Measurements from ENCODE around the gene SEMA3B. TPM values are rescaled to one million over a fixed set of nuclear protein-coding genes. Genes with fewer than 3 reads are reported as not detected.

Gene SEMA3B
- total RNA-seq, 1 donor from 2014 or later, result 19.8 TPM

DNA sequence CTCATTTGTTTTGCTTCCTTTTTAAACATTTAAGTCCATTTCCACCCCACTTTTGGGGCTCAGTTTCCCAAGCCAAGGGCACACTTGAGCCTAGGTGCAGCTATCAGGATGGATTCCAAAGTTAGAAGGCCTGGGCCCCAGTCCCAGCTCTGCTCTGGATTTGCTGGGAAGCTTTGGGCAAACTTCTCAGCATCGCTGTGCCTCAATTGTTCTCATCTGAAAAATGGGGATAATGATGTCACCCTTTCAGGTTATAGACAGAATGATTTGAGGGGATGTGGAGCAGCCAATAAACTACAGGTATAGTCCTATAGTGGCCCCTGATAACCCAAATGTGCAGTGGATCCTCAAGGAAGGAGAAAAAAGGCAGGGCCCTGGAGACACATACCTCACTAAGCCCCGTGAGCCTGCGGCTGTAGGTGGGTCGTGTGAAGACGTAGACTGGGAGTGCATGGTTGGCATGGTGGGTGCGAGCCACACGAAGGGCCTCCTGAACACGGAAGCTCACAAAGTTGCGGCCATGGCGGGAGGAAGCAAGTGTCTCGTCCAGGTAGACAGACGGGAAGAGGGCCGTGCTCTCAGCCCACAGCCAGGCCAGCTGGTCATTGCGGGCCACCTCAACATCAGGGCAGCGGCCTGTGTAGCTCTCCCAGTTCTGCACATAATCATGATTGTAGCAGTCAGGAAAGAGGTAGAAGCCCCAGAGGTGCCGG lies 50.4 kb downstream of the SEMA3B start:
- ATAC-seq (no peak), DNase-seq (ENCODE audit: missing footprints) (peak; percentile 64)
- intact Hi-C loops (cut with DNase I), result no loop called here

DNA sequence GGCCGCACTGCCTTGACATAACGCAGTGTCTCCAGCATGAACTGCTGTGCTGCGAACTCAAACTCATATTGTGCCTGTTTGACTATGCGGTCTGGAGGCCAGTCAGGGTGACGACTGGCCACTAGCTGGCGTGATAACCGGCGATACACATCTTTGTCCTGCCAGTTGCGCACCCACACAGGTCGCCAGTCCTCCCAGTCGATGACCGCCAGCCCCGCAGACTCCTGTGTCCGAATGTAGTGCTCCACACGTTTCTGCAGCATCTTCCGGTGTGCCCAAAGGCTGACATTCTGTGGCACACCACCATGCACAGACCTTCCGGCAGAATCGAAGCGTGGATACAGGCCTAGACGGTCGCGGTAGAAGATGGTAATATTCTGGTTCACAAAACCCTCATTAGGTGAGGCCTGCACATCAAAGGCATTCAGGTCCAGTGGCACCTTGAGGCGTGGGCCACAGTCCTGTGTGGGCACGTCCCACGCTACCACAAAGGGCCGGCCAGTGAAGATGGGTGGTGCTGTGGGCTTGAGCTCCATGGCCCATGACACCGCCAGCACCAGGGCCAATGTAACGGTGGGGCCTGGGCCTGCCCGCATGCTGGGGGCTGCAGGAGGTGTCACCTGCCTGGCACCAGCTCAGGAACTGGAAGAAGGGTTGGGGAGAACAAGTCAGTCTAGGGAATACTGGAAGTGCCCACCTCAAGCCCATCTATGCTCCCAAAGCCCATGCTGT lies 51.1 kb downstream of the SEMA3B start:
- peak; percentile 18 for DNase-seq (ENCODE audit: missing footprints)

DNA sequence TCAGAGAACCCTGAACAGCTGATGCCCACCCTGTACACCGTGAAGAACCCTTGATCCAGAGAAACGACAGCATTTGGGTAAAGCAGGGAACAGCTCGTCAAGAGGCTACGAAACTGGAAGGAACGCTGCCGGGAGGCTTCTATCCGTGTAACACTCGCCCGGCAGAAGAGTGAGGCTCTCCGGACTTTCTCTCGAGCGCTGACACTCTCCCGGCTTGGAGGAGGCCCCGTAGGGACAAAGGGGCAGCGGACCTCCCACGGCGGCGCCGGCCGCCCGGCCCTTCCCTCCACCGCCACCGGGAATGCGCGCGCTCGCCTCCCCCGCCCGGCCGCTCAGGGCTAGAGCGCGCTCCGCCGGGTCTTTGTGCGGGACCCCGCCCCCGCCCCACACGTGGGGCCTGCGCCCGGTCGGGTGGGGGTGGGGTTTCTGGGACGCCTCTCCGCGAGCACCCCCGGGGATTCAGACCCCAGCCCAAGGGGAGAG lies 51.9 kb downstream of the SEMA3B start:
- intact Hi-C loops (cut with DNase I), result loop anchor here (1.0 kb wide), 2 partner anchors 18 to 22 kb away; partner anchors contain the start of genes HYAL1, HYAL3 and NAA80
- ATAC-seq (peak; percentile 73), DNase-seq (ENCODE audit: missing footprints) (peak; percentile 91)

More for the DNA sequence above, 51.1 kb downstream of the SEMA3B start:
- ATAC-seq, result no peak
- intact Hi-C loops (cut with DNase I), result no loop called here

DNA sequence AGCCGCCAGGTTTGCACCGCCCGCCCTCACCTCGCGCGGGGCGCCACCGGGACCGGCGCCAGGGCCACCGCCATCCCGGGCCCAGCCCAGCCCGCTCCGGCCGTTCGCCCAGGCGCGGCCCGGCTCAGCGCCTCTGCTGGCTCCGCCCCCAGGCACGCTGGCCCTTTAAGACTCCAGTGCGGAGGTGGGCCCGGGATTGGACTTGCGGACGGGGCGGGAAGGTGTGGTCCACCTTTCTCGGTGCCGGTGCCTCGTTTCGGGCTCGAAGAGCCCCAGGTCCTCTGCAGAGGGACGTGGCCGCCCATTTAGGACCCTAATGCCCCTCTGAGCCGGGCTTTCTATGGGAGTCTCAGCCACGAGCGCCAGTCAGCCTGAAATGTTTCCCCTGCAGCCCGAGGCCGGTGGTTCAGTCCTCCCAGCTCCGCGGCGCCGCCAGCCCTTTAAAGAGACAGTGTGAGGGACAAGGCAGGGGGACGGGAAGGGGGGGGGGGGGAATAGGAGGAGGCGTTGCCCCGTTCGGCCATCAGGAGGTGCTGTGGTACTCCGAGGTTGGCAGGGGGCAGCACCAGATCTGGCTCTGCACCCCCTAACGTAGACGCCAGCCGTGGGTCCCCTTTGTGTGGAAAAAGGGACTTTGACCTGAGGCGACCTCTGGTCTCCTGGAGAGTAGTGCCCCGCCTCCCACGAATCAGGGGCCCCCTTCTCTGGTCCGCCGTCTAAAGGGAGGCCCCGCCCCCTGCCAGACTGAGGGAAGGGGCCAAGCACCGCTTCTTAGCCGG lies 52.6 kb downstream of the SEMA3B start:
- intact Hi-C loops (cut with DNase I), result loop anchor here (1.0 kb wide), 2 partner anchors 18 to 22 kb away; partner anchors contain the start of genes HYAL1, HYAL3 and NAA80
- peak; percentile 84 for ATAC-seq

DNA sequence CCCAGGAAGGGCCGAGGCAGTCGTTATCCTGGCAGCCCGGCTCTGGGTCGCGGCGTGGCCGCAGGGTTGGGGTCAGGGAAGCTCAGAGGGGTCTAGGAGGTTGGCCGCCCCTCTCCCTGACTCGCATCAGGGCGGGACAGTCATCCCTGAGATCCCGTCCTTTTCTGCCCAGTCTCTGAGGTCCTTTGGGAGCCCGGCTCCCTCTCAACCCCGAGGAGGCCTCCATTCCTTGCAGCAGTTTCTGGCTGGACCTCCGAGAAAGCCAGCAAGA lies 53.1 kb downstream of the SEMA3B start:
- no peak for DNase-seq (ENCODE audit: missing footprints)
- intact Hi-C loops (cut with DNase I), result no loop called here
- ATAC-seq, result no peak

More for the DNA sequence above, 52.6 kb downstream of the SEMA3B start:
- peak; percentile 96 for DNase-seq (ENCODE audit: missing footprints)

DNA sequence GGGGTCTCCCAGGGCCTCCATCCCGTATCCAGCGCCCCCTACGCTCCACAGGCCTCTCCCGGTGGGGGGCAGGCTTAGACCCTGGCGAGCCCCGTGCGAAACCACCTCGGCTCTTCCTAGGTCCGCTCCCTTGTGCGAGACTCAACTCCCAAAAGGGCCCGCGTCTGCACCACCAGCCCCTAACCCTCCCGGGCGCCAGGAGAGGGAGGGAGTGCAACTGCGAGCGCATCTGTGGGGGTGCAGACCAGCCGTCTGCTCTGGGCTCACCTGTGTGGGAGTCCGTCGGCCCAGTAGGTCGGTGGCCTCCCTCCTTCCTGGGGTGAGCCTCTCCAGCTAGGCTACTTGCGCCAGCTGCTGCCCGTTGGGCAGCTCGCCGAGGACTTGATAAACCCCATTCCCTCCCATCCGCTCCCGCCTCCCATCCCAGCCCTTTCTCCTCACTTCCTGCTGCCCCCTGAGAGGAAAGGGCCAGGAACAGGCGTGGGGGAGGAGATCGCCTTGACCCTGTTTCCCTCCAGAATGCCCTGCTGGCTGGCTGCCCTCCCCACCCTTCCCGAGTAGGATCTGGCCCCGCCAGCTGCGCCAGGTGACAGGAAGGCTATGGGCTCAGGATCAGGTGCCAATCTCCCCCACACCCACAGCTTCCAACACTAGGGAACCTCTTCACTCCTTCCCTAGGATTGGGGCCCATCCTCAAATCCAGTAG lies 53.6 kb downstream of the SEMA3B start, which contains the start of gene HYAL2:
HYAL2 (minus strand) TSS at position 360 of the 706 bp plus-strand sequence. CDS start 2,256 bp downstream, outside the sequence.
- peak; percentile 81 for DNase-seq (ENCODE audit: missing footprints)
- no peak for ATAC-seq
- intact Hi-C loops (cut with DNase I), result no loop called here

DNA sequence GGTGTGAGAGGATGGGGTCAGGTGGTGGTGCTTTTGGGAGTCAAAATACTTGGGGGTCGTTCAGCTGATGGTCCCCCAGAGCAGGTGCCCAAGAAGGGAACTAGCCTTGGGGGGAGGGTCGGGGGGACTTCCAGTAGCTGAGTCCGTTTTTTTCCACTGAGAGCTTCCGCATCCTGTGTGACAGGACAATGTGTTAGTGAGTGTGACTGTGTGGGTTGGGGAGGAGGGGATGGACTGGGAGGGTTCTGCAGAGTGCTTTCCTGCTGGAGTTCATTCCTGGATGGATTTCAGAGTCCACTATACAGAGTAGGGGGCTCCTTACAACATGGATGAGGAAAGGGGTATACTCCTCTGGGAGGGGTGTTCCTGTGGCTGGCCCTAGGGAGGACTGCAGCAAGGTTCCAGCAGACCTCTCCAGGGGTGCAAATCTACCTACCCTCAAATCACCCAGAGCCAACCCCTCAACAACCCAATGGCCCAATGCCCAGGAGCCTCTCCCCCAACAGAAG lies 54.2 kb downstream of the SEMA3B start:
- DNase-seq (ENCODE audit: missing footprints), result peak; percentile 69
- ATAC-seq, result no peak
- intact Hi-C loops (cut with DNase I), result no loop called here

DNA sequence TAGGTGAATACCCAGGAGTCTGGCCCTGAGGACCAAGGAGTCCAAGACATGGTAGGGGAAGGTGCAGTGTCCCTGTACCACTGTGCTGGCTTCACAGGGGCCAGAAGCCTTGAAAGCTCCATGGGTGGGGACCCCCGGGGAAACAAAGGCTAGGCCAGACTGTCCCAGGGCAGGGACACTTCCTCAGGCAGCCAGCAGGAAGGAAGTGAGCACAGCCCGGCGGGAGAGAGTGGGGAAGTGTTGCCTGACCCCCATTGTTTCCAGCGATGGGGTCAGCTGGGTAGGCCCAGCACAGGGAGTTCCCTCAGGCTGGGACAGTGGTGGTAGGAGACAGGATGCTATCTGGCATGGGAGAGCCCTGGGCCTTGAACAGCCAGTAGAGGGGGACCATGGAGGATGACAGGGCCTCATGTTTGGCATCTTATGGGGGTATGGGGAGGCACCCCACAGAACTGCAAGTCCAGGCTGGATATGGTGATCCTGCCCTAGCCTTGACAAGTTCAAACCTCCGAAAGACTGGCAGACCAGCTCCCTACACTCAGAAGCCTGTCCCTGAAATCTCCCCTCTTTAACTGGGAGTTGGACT lies 54.8 kb downstream of the SEMA3B start:
- ATAC-seq, result peak; percentile 1
- intact Hi-C loops (cut with DNase I), result loop anchor here (1.0 to 2.0 kb wide), 2 partner anchors 49 to 63 kb away; no protein-coding TSS in a partner anchor
- DNase-seq (ENCODE audit: missing footprints), result no peak

DNA sequence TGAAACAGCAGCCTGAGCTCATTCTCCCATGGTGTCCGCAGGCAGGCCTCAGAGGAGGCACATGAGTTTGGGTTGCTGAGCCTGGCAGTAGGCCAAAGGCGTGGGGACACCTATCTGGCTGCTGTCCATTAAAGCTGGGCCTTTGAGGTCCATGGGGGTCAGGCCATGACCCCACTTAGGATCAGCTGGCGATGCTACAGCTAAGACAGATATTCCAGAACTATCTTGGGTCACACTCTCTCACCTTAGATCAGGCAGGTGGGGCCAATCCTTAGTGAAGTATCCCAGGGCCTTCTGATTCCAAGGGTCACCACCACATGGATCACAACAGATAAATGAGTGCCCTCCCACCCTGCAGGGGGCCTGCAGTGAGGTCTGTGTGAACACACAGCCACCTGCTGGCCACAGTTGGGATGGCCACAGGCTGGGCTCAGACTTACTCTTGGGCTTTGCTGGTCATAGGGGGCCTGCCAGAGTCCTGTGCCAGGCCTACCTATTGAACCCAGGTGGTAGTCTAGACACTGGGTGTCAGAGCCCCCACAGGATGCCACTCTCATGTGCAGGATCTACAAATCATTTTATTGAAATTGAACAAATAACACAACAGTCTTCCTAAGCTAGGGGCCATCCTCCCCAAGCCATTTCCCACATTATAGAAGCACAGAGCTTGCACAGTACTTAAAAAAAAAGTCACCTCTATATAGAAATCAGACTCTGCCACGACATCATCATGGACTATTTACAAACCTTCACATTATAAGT lies 55.6 kb downstream of the SEMA3B start:
- DNase-seq (ENCODE audit: missing footprints) (peak; percentile 91), ATAC-seq (peak; percentile 12)
- intact Hi-C loops (cut with DNase I), result loop anchor here (1.0 to 2.0 kb wide), 2 partner anchors 50 to 64 kb away; no protein-coding TSS in a partner anchor

DNA sequence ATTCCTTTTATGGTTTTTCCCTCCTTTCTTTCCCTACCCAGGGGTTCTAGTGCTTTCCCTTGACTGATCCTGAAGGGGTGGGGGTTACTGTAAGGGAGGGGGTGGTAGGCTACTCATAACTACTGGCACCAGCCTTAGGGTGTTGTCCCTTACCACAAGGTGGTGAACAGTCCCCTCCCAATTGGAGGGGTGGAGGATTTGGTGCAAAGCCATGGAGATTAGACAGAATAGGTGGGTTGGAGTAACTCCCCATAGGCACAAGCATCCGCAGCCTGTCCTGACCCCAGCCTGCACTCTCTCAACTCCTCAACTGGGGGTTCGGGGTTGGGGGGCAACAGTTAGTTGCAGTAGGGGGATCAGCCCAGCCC lies 56.1 kb downstream of the SEMA3B start:
- ATAC-seq (no peak), DNase-seq (ENCODE audit: missing footprints) (no peak)
- intact Hi-C loops (cut with DNase I), result loop anchor here (2.0 kb wide), 1 partner anchor 50 kb away; no protein-coding TSS in a partner anchor

DNA sequence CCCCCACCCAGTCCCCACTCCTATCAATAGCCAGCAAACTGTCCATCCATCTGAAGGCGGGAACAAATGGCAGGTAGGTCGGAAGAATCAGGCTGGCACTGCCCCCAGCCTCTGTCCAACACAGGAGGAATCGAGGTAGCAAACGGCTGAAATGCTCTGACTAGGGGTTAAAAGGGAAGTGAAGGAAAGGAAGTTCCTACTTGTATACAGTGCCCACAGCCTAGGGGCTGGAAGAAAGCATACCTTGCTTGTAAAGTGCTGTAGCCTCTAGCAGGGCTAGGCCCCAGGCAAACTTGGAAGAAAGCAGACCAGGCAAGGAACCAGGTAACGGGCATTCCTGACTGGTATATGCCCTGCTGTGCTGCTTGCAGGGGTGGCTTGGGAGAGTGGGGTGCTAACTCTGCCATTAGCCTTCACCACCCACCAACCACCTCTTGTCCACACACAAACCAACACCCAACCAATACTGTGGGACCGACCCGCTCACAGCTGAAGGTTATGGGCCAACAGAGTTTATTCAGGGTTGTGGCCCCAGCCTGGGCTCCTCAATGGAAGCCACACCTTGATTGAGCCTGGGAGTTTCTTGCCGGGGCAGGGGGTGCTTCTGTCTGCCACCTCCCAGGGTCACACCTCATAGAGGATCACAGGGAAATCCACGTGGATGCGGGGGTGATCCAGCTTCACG lies 56.7 kb downstream of the SEMA3B start:
- DNase-seq (ENCODE audit: missing footprints) (no peak), ATAC-seq (no peak)
- intact Hi-C loops (cut with DNase I), result loop anchor here (2.0 kb wide), 1 partner anchor 51 kb away; no protein-coding TSS in a partner anchor

DNA sequence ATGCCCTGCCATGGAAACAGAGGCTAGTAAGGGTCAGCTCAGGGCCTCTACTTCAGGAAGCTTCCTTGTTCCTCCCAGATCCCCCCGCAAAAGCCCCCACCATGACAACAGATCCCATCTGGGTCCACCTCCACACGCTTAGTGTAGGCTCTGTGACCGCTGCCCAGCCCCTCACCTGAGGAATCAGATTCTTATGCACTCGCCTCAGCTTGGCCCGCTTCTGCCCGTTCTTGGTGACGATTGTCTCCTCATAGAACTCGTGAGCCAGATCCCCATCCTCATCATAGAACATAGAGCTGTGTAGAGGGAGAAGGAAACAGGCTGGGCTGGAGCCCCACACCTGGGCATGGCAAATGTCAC lies 57.2 kb downstream of the SEMA3B start:
- intact Hi-C loops (cut with DNase I), result no loop called here
- no peak for ATAC-seq
- no peak for DNase-seq (ENCODE audit: missing footprints)

DNA sequence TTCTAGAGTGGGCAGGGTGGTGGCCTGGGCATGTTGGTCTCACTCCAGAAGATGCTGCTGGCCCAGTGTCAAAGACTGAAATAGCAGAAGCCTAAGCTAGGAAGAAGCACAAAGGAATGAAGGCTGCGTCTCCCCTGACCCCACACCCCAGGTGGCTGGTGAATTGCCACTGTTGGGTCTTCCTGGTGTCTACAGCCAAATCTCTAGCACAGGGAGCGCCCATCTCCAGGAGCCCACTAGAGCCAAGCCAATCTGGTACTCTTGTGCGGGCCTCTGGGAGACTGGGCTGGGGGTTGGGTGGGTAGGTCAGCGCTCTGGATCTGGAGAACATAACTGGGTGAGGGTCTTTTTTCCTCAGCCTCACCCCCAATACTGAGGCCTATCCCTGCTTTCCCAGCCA lies 58.2 kb downstream of the SEMA3B start:
- ATAC-seq, result no peak
- intact Hi-C loops (cut with DNase I), result no loop called here
- DNase-seq (ENCODE audit: missing footprints), result no peak
